Measurements from ENCODE around the gene RNASE11. TPM values are rescaled to one million over a fixed set of nuclear protein-coding genes. Genes with fewer than 3 reads are reported as not detected.

The RNASE11 gene
- total RNA-seq, 1 experiment from 2014 or later: not detected

- Histone ChIP-seq H3K4me2 (ENCODE audit: low read length) (no peak overlapping the region), H3K27ac (ENCODE audit: low read depth, low read length) (no peak overlapping the region), H3K9me3 (ENCODE audit: control insufficient read depth in 1 of 2, insufficient read depth in 1 of 2, low read depth in 1 of 2, low read length in 2 of 2) (no peaks in the 10 kb centered on the region), H3K36me3 (ENCODE audit: control insufficient read depth in 1 of 2, insufficient read depth in 2 of 2, low read length in 2 of 2) (no peaks in the 10 kb centered on the region), H3K4me3 (replicated peaks in 1 of 2; ENCODE audit: low read depth in 1 of 2, low read length in 2 of 2) (no peak overlapping the region), H3K9me2 (ENCODE audit: insufficient read depth) (no peaks in the 10 kb centered on the region), H3K79me2 (ENCODE audit: insufficient read depth, low read length) (no peaks in the 10 kb centered on the region), H3K9ac (ENCODE audit: low read length) (no peak overlapping the region), H3K27me3 (ENCODE audit: insufficient read depth, low read length) (no peaks in the 10 kb centered on the region), H4K20me1 (ENCODE audit: insufficient read depth) (no peaks in the 10 kb centered on the region), H2AFZ (ENCODE audit: low read depth, low read length, poor library complexity, severe bottlenecking) (no peak overlapping the region), H3K4me1 (ENCODE audit: control insufficient read depth in 1 of 2, insufficient read depth in 2 of 2, low read length in 2 of 2) (no peaks in the 10 kb centered on the region)
- ATAC-seq: no peak
- CTCF ChIA-PET: no interaction called here
- TF ChIP-seq CTCF (IDR thresholded peaks at IDR 0.05 in 2 of 3, conservative IDR thresholded peaks at IDR 0.05 in 1 of 3; ENCODE audit: borderline replicate concordance in 1 of 3, insufficient read depth in 1 of 3, low read depth in 2 of 3, low read length in 2 of 3) (no peak), MAX (IDR thresholded peaks at IDR 0.05) (no peak)
- BruUV-seq (replicated peaks): no TSS peak
- POLR2A ChIA-PET: no interaction called here
- RAD21 ChIA-PET (ENCODE audit: low non-redundant PET in 1 of 2, low total read pairs in 2 of 2, uncharacterized antibody in 2 of 2, unreplicated experiment in 2 of 2): no interaction called here
- DNase-seq (ENCODE audit: low read depth, low spot score): no peak
- intact Hi-C loops (cut with micrococcal nuclease): no loop called here
Measured at GRCh38 chr14:20569066-20569465, 18.7 kb downstream of the RNASE11 start.

DNA sequence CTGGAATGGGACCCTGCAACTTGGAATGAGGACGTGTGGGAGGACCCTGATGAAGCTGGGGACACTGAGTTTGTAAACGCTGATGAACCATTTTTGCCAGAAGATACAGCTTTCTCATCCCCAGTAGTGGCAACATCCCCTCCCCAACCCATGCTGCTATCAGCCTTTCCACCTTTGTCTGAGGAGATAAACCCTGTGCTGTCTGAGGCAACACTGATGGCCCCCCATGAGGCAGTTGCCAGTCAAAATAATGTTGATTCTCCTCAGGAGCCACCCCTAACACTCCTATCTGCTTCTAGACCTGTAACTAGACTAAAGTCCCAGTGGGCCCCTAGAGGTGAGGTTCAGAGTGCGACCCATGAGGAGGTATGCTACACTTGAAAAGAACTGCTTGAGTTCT is 19.4 kb downstream of the RNASE11 start:
- no peaks in the 10 kb centered on the region for H3K9me2 ChIP-seq (ENCODE audit: insufficient read depth)
- H3K36me3 ChIP-seq (ENCODE audit: control insufficient read depth in 1 of 2, insufficient read depth in 2 of 2, low read length in 2 of 2): no peaks in the 10 kb centered on the region
- H3K27ac ChIP-seq (ENCODE audit: low read depth, low read length): no peak overlapping the region
- no peaks in the 10 kb centered on the region for H3K27me3 ChIP-seq (ENCODE audit: insufficient read depth, low read length)
- no peak overlapping the region for H3K9ac ChIP-seq (ENCODE audit: low read length)
- H3K4me3 ChIP-seq (replicated peaks in 1 of 2; ENCODE audit: low read depth in 1 of 2, low read length in 2 of 2): no peak overlapping the region
- H3K9me3 ChIP-seq (ENCODE audit: control insufficient read depth in 1 of 2, insufficient read depth in 1 of 2, low read depth in 1 of 2, low read length in 2 of 2): no peaks in the 10 kb centered on the region
- H2AFZ ChIP-seq (ENCODE audit: low read depth, low read length, poor library complexity, severe bottlenecking): no peak overlapping the region
- no TSS peak for BruUV-seq (replicated peaks)
- H3K4me1 ChIP-seq (ENCODE audit: control insufficient read depth in 1 of 2, insufficient read depth in 2 of 2, low read length in 2 of 2): no peaks in the 10 kb centered on the region
- intact Hi-C loops (cut with micrococcal nuclease): no loop called here
- ATAC-seq: no peak
- ChIA-PET CTCF (no interaction called here), POLR2A (no interaction called here), RAD21 (ENCODE audit: low non-redundant PET in 1 of 2, low total read pairs in 2 of 2, uncharacterized antibody in 2 of 2, unreplicated experiment in 2 of 2) (no interaction called here)
- no peak overlapping the region for H3K4me2 ChIP-seq (ENCODE audit: low read length)
- H4K20me1 ChIP-seq (ENCODE audit: insufficient read depth): no peaks in the 10 kb centered on the region
- H3K79me2 ChIP-seq (ENCODE audit: insufficient read depth, low read length): no peaks in the 10 kb centered on the region
- DNase-seq (ENCODE audit: low read depth, low spot score): no peak
- TF ChIP-seq EZH2phosphoT487 (IDR thresholded peaks at IDR 0.05; ENCODE audit: borderline replicate concordance) (no peak), CTCF (IDR thresholded peaks at IDR 0.05 in 2 of 3, conservative IDR thresholded peaks at IDR 0.05 in 1 of 3; ENCODE audit: borderline replicate concordance in 1 of 3, insufficient read depth in 1 of 3, low read depth in 2 of 3, low read length in 2 of 3) (no peak), POLR2AphosphoS5 (IDR thresholded peaks at IDR 0.05; ENCODE audit: low read depth, low read length) (no peak), ZBTB33 (IDR thresholded peaks at IDR 0.05; ENCODE audit: extremely low read depth, insufficient replicate concordance, low read length) (no peak), REST (IDR thresholded peaks at IDR 0.05; ENCODE audit: low read depth) (no peak), POLR2A (IDR thresholded peaks at IDR 0.05; ENCODE audit: borderline replicate concordance, extremely low read depth, insufficient read depth, insufficient read length) (no peak), ATF3 (IDR thresholded peaks at IDR 0.05) (no peak)
